Brain microvascular endothelial cell (primary cell): ENCODE results near the gene PHOX2A.

Source experiments
- DNase-seq: peaks from one replicate; pipeline ENCODE4 v3.0.0-alpha.2; 2020
- H3K27ac ChIP-seq: fragments of 250-450 bp; sonication (Bioruptor Pico); 2 replicates; pipeline ENCODE4 v1.5.1; 2020; ENCODE audit warnings: mild to moderate bottlenecking, moderate library complexity
- H3K27me3 ChIP-seq: fragments of 250-450 bp; sonication (Bioruptor Pico); replicated peaks from 2 replicates; pipeline ENCODE4 v1.5.1; 2020; ENCODE audit warnings: mild to moderate bottlenecking
- H3K36me3 ChIP-seq: fragments of 250-450 bp; sonication (Bioruptor Pico); replicated peaks from 2 replicates; pipeline ENCODE4 v1.5.1; 2020; ENCODE audit warnings: mild to moderate bottlenecking
- H3K4me3 ChIP-seq: 2 replicates; pipeline ENCODE4 v1.5.1; 2011; ENCODE audit warnings: low read depth, mild to moderate bottlenecking, control low read depth, low read length, moderate library complexity
- in situ Hi-C: cut with HindIII; loops from 2 replicates; pipeline ENCODE4 v1.10.0; 2017; ENCODE audit warnings: low sequenced_read_pairs, low pct_ligation_motif_present
- TF ChIP-seq, protein P1 (sequence below): IDR thresholded peaks from 2 replicates; pipeline ENCODE4 v1.5.1; 2011; ENCODE audit warnings: low read depth, mild to moderate bottlenecking, moderate library complexity, low read length, control low read depth, inconsistent platforms; ENCODE audit errors: missing control alignments

Gene PHOX2A

DNA sequence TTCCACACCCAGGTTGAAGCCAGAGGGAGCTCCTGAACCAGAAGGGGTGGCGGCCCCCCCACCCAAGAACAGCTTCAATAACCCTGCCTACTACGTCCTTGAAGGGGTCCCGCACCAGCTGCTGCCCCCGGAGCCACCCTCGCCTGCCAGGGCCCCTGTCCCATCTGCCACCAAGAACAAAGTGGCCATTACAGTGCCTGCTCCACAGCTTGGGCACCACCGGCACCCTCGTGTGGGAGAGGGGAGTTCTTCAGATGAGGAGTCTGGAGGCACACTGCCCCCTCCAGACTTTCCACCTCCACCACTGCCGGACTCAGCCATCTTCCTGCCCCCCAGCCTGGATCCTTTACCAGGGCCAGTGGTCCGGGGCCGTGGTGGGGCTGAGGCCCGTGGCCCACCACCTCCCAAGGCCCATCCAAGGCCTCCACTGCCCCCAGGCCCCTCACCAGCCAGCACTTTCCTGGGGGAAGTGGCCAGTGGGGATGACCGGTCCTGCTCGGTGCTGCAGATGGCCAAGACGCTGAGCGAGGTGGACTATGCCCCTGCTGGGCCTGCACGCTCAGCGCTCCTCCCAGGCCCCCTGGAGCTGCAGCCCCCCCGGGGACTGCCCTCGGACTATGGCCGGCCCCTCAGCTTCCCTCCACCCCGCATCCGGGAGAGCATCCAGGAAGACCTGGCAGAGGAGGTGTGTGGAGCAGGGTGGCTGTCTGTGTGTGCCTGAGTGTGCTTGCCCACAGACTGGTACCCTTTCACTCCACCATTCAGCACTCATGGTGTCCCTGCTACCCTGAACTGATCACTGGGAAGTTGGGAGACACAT, 6.7 kb downstream of the PHOX2A start:
- TF ChIP-seq, protein P1, sequence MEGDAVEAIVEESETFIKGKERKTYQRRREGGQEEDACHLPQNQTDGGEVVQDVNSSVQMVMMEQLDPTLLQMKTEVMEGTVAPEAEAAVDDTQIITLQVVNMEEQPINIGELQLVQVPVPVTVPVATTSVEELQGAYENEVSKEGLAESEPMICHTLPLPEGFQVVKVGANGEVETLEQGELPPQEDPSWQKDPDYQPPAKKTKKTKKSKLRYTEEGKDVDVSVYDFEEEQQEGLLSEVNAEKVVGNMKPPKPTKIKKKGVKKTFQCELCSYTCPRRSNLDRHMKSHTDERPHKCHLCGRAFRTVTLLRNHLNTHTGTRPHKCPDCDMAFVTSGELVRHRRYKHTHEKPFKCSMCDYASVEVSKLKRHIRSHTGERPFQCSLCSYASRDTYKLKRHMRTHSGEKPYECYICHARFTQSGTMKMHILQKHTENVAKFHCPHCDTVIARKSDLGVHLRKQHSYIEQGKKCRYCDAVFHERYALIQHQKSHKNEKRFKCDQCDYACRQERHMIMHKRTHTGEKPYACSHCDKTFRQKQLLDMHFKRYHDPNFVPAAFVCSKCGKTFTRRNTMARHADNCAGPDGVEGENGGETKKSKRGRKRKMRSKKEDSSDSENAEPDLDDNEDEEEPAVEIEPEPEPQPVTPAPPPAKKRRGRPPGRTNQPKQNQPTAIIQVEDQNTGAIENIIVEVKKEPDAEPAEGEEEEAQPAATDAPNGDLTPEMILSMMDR = no peak
- no peak overlapping the region for H3K4me3 ChIP-seq
- DNase-seq = no peak
- peaks cover 15% of the 10 kb centered on the region for H3K27me3 ChIP-seq
- H3K27ac ChIP-seq = no peak overlapping the region
- peaks cover 54% of the 10 kb centered on the region for H3K36me3 ChIP-seq
- in situ Hi-C loops = no loop called here

DNA sequence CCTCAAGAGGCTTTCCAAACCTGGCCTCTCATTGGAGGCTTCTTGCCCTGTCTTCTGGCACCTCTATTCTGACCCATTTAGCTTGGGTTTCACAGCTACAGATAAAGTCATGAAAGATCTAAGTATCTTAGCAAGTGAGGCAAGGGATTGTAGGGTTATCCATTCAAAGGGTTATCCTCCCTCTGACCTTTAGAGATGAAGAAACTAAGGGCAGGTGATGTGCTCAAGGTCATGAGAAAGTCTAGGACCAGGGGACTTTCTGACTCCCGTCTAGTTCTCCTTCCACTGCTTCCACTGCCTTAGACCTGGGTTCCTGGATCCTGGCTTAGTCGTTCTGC, 7.2 kb downstream of the PHOX2A start:
- Histone ChIP-seq H3K27me3 (peaks cover 9% of the 10 kb centered on the region), H3K4me3 (no peak overlapping the region), H3K27ac (no peak overlapping the region), H3K36me3 (peaks cover 60% of the 10 kb centered on the region)
- TF ChIP-seq, protein P1 = no peak
- no peak for DNase-seq
- in situ Hi-C loops = no loop called here

DNA sequence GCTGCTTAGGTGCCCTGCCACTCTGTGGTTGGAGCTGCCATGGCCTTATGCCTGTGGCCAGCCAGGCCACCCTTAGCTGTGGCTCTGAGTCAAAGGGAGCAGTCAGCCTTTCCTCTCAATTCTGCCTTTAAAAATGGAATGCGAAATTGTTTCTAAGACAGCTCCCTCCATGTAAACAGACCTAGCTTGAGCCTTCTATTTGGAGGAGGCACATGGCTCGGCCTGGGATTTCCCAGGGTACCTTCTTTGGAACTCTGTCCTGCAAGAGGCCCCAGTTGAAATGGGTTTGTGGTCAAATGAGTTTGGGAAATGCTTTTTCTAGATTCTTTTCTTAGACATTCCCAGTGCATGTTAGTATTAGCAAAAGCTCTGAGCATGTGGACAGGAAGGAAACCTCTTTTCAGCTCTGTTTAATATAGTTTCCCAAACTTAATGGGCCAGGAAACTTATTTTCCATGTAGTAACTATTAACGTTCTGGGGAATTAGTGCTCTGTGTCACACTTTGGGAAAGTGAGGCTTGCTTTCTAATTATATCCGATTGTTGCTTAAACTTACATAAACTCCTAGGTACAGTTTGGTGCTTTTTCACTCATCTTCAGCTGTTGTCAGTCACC, 7.8 kb downstream of the PHOX2A start:
- peaks cover 7% of the 10 kb centered on the region for H3K27me3 ChIP-seq
- TF ChIP-seq, protein P1 = no peak
- no peak overlapping the region for H3K27ac ChIP-seq
- peaks cover 66% of the 10 kb centered on the region for H3K36me3 ChIP-seq
- in situ Hi-C loops = no loop called here
- H3K4me3 ChIP-seq = no peak overlapping the region
- DNase-seq = no peak

DNA sequence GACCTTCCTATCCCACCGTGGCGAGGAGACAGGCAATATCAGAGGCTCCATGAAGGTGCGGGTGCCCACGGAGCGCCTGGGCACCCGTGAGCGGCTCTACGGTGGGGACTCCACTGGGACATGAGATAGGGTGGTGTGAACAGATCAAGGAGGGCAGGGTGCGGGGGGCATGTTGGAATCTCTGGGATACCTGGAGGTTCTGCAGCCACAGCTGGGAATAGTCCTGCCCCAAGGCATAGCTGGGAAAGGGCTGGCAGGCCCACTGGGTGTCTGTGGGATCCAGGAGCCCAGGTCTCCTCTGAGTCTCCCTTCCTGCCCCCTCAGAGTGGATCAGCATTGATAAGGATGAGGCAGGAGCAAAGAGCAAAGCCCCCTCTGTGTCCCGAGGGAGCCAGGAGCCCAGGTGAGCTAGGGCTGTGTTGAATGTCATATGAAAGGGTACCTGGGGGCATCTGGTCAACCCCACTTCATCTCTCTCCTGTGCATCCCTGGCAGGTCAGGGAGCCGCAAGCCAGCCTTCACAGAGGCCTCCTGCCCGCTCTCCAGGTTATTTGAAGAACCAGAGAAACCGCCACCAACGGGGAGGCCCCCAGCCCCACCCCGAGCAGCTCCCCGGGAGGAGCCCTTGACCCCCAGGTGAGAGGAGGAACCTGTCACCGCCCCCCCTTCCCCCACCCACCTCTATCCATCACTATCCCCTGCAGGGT, 8.5 kb downstream of the PHOX2A start:
- in situ Hi-C loops = no loop called here
- DNase-seq = no peak
- Histone ChIP-seq H3K36me3 (peaks cover 72% of the 10 kb centered on the region), H3K4me3 (no peak overlapping the region), H3K27ac (no peak overlapping the region), H3K27me3 (peaks cover 2% of the 10 kb centered on the region)
- TF ChIP-seq, protein P1 = no peak

DNA sequence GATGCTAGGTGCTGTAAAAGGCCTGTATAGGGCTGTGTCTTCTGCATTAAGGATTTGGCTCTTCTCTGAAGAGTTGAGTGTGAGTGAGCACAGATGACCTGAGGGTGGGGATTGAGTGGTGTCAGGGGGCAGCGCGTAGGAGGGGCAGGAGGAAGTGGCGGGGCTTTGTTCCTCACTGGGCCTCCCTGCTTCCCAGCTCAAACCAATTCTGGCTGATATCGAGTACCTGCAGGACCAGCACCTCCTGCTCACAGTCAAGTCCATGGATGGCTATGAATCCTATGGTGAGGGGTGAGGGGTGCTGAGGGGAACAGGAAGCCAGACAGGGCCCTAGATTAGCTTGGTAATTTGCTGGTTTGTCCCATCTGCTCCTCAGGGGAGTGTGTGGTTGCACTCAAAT, 9.1 kb downstream of the PHOX2A start:
- Histone ChIP-seq H3K36me3 (peaks cover 78% of the 10 kb centered on the region), H3K27ac (no peak overlapping the region), H3K4me3 (no peak overlapping the region), H3K27me3 (no peaks in the 10 kb centered on the region)
- TF ChIP-seq, protein P1 = no peak
- no peak for DNase-seq
- in situ Hi-C loops = no loop called here
